Measurements from ENCODE around the gene TRAK2.

TRAK2 gene

DNA sequence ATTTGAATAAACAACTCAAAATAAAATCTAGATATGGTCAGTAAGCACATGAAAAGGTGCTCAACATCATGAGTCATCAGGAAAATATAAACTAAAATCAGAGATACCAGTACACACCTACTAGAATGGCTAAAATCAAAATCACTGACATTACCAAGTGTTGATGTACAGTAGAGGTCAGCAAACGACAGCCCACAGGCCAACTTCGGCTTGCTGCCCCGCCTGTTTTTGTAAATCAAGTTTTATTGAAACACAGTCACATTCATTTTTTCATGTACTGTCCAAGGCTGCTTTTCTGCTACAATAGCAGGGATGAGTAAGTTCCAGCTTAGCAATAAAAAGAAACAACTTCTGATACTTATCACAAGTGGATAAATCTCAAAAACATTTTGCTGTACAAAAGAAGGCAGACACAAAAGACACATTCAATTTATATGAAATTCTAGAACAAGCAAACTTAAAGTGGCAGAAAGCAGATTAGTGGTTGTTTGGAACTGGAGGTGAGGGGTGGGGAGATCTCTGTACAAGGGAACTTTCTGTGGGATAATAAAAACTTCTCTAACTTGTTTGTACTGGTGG, 32.1 kb downstream of the TRAK2 start:
- Histone ChIP-seq H3K4me2 (ENCODE audit: insufficient read depth, low read length) (no peak overlapping the region), H3K27me3 (ENCODE audit: insufficient read depth, low read length, poor library complexity) (no peaks in the 10 kb centered on the region), H3K79me2 (ENCODE audit: insufficient read depth, low read length) (peaks cover 7% of the 10 kb centered on the region), H2AFZ (ENCODE audit: low read depth, low read length) (no peak overlapping the region), H3K36me3 (ENCODE audit: insufficient read depth, low read length) (0 out of 2 replicates have a peak, but pooled peaks cover 3% of the 10 kb centered on the region), H3K9me3 (ENCODE audit: insufficient read depth, low read length, severe bottlenecking) (no peaks in the 10 kb centered on the region), H3K27ac (ENCODE audit: low read length) (no peak overlapping the region), H4K20me1 (ENCODE audit: insufficient read depth, low read length) (no peaks in the 10 kb centered on the region), H3K4me3 (ENCODE audit: low read depth in 1 of 2, low read length in 2 of 2) (no peak overlapping the region), H3K9ac (ENCODE audit: low read depth, low read length) (no peak overlapping the region), H3K4me1 (ENCODE audit: insufficient read depth, low read length) (peaks cover 21% of the 10 kb centered on the region)
- ATAC-seq (ENCODE audit: insufficient read depth, low read depth) = no peak
- no peak for DNase-seq
- no peak for TF ChIP-seq EZH2 (IDR thresholded peaks at IDR 0.05; ENCODE audit: borderline replicate concordance, low read depth, low read length, severe bottlenecking)
- TF ChIP-seq CTCF (IDR thresholded peaks at IDR 0.05; ENCODE audit: borderline replicate concordance, extremely low read depth, low read length, poor library complexity, severe bottlenecking) = no peak

DNA sequence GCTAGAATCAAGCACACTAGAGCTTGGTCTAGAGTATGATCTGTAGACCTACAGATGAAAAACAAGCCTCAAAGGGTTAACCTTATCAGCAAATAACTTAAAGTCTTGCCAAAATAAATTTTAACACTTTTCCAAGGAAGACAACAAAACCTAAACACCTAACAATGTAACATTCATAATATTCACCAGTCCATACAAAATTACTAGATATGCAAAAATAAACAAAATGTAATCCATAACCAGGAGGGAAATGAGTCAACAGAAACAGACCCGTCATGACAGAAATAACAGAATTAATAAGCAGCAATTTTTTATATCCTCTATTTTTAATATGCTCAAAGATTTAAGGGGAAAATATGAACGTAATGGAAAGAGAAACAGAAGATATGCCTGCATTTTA, 36.1 kb downstream of the TRAK2 start:
- ATAC-seq (ENCODE audit: insufficient read depth, low read depth) (no peak), DNase-seq (no peak)
- H3K4me1 ChIP-seq (ENCODE audit: insufficient read depth, low read length) = peaks cover 28% of the 10 kb centered on the region
- no peaks in the 10 kb centered on the region for H3K9me3 ChIP-seq (ENCODE audit: insufficient read depth, low read length, severe bottlenecking)
- H3K36me3 ChIP-seq (ENCODE audit: insufficient read depth, low read length) = 0 out of 2 replicates have a peak, but pooled peaks cover 3% of the 10 kb centered on the region
- H3K4me2 ChIP-seq (ENCODE audit: insufficient read depth, low read length) = no peak overlapping the region
- H3K27me3 ChIP-seq (ENCODE audit: insufficient read depth, low read length, poor library complexity) = no peaks in the 10 kb centered on the region
- no peak overlapping the region for H2AFZ ChIP-seq (ENCODE audit: low read depth, low read length)
- no peak for TF ChIP-seq CTCF (IDR thresholded peaks at IDR 0.05; ENCODE audit: borderline replicate concordance, extremely low read depth, low read length, poor library complexity, severe bottlenecking)
- no peak for TF ChIP-seq EZH2 (IDR thresholded peaks at IDR 0.05; ENCODE audit: borderline replicate concordance, low read depth, low read length, severe bottlenecking)
- H3K27ac ChIP-seq (ENCODE audit: low read length) = no peak overlapping the region
- no peaks in the 10 kb centered on the region for H4K20me1 ChIP-seq (ENCODE audit: insufficient read depth, low read length)
- H3K79me2 ChIP-seq (ENCODE audit: insufficient read depth, low read length) = peaks cover 8% of the 10 kb centered on the region
- no peak overlapping the region for H3K4me3 ChIP-seq (ENCODE audit: low read depth in 1 of 2, low read length in 2 of 2)
- no peak overlapping the region for H3K9ac ChIP-seq (ENCODE audit: low read depth, low read length)

DNA sequence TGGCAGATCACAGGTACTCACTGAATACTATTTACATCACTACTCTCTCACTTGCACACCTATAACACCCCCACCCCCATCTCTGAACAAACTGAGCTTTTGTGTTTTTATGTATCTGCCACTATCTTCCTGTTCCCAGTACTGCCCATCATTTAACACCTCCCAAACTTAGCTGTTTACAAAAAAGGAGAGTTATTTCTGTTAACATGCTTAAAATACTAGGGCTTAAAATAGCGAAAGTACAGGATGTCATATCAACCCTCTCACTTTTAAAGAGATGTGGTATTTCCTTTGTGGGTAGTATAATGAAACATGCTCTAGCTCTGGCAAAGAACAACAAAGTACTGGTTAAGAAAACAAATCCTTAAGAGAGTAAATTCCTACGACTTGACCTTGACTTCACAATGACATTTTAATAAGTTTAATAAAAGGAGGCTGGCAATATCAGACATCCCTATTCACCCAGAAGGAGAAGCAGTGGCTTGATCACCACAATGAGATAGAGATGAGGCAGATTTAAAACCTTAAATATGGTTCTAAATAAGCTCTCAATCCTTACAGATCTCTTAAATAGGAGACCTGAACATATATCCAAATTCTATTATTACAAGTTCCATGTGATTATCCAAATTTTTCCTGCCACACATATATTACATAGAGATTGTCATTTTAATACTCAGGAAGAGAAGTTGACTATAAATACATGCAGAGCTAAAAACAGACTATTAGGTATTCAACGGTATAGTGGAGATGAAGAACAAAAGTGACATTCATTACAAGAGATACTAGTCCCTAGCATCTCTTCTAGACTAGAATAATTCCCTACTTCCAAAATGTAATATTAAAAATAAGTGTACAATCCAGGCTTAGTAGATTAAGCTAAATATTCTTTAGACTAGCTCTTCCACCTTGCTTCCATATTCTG, 36.9 kb downstream of the TRAK2 start:
- no peaks in the 10 kb centered on the region for H4K20me1 ChIP-seq (ENCODE audit: insufficient read depth, low read length)
- H3K27ac ChIP-seq (ENCODE audit: low read length) = no peak overlapping the region
- H3K27me3 ChIP-seq (ENCODE audit: insufficient read depth, low read length, poor library complexity) = no peaks in the 10 kb centered on the region
- no peaks in the 10 kb centered on the region for H3K36me3 ChIP-seq (ENCODE audit: insufficient read depth, low read length)
- DNase-seq = no peak
- no peak overlapping the region for H3K9ac ChIP-seq (ENCODE audit: low read depth, low read length)
- no peak overlapping the region for H2AFZ ChIP-seq (ENCODE audit: low read depth, low read length)
- no peaks in the 10 kb centered on the region for H3K9me3 ChIP-seq (ENCODE audit: insufficient read depth, low read length, severe bottlenecking)
- peaks cover 8% of the 10 kb centered on the region for H3K79me2 ChIP-seq (ENCODE audit: insufficient read depth, low read length)
- peak; percentile 89 for ATAC-seq (ENCODE audit: insufficient read depth, low read depth)
- H3K4me2 ChIP-seq (ENCODE audit: insufficient read depth, low read length) = peak overlapping the region; percentile 15
- H3K4me1 ChIP-seq (ENCODE audit: insufficient read depth, low read length) = peaks cover 28% of the 10 kb centered on the region
- H3K4me3 ChIP-seq (ENCODE audit: low read depth in 1 of 2, low read length in 2 of 2) = no peak overlapping the region
- TF ChIP-seq EZH2 (IDR thresholded peaks at IDR 0.05; ENCODE audit: borderline replicate concordance, low read depth, low read length, severe bottlenecking) = no peak
- no peak for TF ChIP-seq CTCF (IDR thresholded peaks at IDR 0.05; ENCODE audit: borderline replicate concordance, extremely low read depth, low read length, poor library complexity, severe bottlenecking)
